RWPE1 (cell line): Measurements from ENCODE around the gene TLK1.

Experiments used
- CTCF ChIA-PET: fragments of 350-600 bp; sonication (Branson Sonifier 250); formaldehyde crosslinking; extraction: SDS; loops from one replicate; lab custom pipeline; 2021; lab: Yijun Ruan, JAX
- POLR2A ChIA-PET: fragments of 400-600 bp; formaldehyde crosslinking; extraction: SDS; loops from one replicate; lab custom pipeline; 2020; ENCODE audit warnings: antibody characterized with exemption; ENCODE audit not compliant: low non-redundant PET; lab: Yijun Ruan, JAX
- DNase-seq: peaks from one replicate; pipeline ENCODE4 v3.0.0; 2012; ENCODE audit warnings: low spot score
- H3K27ac ChIP-seq: fragments of 450-650 bp; 2 replicates; pipeline ENCODE4 v1.5.1; 2017
- CTCF ChIP-seq: fragments of 450-650 bp; conservative IDR thresholded peaks from 2 replicates; pipeline ENCODE4 v1.5.1; 2017; ENCODE audit warnings: low read depth, mild to moderate bottlenecking

The TLK1 gene

GRCh38 chr2:171016125-171016524 lies 144.6 kb downstream of the TLK1 start:
- POLR2A ChIA-PET: no interaction called here
- CTCF ChIA-PET: no interaction called here
- no peak for DNase-seq
- no peak for TF ChIP-seq CTCF
- H3K27ac ChIP-seq: no peak overlapping the region

GRCh38 chr2:171013851-171014250 lies 146.8 kb downstream of the TLK1 start:
- ChIA-PET POLR2A (no interaction called here), CTCF (interaction anchor here (0.7 kb wide), 1 partner anchor 15 kb away, joined by 4 read pairs; no protein-coding TSS in a partner anchor)
- no peak for DNase-seq
- no peak for TF ChIP-seq CTCF
- no peak overlapping the region for H3K27ac ChIP-seq

GRCh38 chr2:171009386-171009785 lies 151.3 kb downstream of the TLK1 start:
- no peak for TF ChIP-seq CTCF
- ChIA-PET POLR2A (interaction anchor here (0.7 kb wide), 1 partner anchor 38 kb away, joined by 7 read pairs; no protein-coding TSS in a partner anchor), CTCF (interaction anchor here (0.9 kb wide), 1 partner anchor 9 kb away, joined by 3 read pairs; no protein-coding TSS in a partner anchor)
- no peak for DNase-seq
- H3K27ac ChIP-seq: no peak overlapping the region

- ChIA-PET CTCF (interaction anchor here (0.7 kb wide), 1 partner anchor 72 kb away, joined by 3 read pairs; no protein-coding TSS in a partner anchor), POLR2A (no interaction called here)
- no peak for DNase-seq
- H3K27ac ChIP-seq: no peak overlapping the region
- TF ChIP-seq CTCF: no peak
Observed at GRCh38 chr2:171008550-171009205, 152.0 kb downstream of the TLK1 start.

- CTCF ChIA-PET: interaction anchor here (0.6 kb wide), 1 partner anchor 87 kb away, joined by 3 read pairs; no protein-coding TSS in a partner anchor
- H3K27ac ChIP-seq: no peak overlapping the region
- TF ChIP-seq CTCF: no peak
- POLR2A ChIA-PET: no interaction called here
- DNase-seq: no peak
Observed at GRCh38 chr2:171004833-171005232, 155.9 kb downstream of the TLK1 start.

DNA sequence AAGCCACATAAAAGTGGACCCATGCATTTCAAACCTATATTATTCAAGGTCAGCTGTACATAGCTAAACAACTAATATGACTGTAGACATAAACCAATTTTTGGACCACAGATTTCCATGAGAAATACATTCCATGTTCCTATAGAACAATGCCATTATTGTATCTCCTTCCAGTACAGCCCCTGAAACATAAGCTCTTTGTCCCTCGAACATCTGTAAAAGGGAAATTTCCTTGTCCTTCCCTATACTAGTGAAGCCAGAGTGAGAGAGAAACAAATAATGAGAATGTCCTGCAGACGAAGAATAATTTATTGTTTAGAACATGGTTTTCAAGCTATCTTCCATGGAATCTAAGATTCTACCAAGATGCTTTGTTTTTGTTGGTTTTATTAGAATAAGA lies 156.3 kb downstream of the TLK1 start:
- ChIA-PET POLR2A (no interaction called here), CTCF (interaction anchor here (0.6 kb wide), 2 partner anchors 88 to 334 kb away, joined by 3 to 4 read pairs; no protein-coding TSS in a partner anchor)

More for the DNA sequence above, 156.3 kb downstream of the TLK1 start:
- DNase-seq: no peak
- no peak for TF ChIP-seq CTCF
- no peak overlapping the region for H3K27ac ChIP-seq
